A549 treated with DMSO at 1 μM for 4 hours (cell line): ENCODE results near the gene KLK12. TPM values are rescaled to one million over a fixed set of nuclear protein-coding genes. Genes with fewer than 3 reads are reported as not detected.

Experiments used
- total RNA-seq: library from RNA; stranded (reverse); fragments of 200-300 nt; extraction: Qiagen RNA extraction; gene quantifications from 5 replicates; pipeline ENCODE4 v1.2.3, GENCODE V29; 2022; ENCODE audit warnings: low read depth

KLK12 gene
- total RNA-seq = not detected in 5 replicates

GRCh38 chr19:51034704-51035103 is at the start of gene KLK12:
Gene KLK12 (minus strand): TSS chr19:51035002. CDS start chr19:51034621, 381 bp downstream.

GRCh38 chr19:51082611-51083010 is 47.8 kb upstream of the KLK12 start, which contains the start of gene KLK14:
Gene KLK14 (minus strand): TSS chr19:51082887. CDS start chr19:51082614, 273 bp downstream.

GRCh38 chr19:51064534-51065220 is 29.9 kb upstream of the KLK12 start, which contains the start of gene KLK13:
Gene KLK13 (minus strand): TSS chr19:51065092. CDS start chr19:51065067, 25 bp downstream.

GRCh38 chr19:51026554-51026831 is 8.3 kb downstream of the KLK12 start, which contains the start of gene KLK11:
Gene KLK11 (minus strand): TSS chr19:51026616. CDS start chr19:51025631, 985 bp downstream.

GRCh38 chr19:51019544-51019925 is 15.3 kb downstream of the KLK12 start, which contains the start of gene KLK10:
Gene KLK10 (minus strand): TSS chr19:51019709. CDS start chr19:51019130, 579 bp downstream.

GRCh38 chr19:51001515-51001914 is 33.3 kb downstream of the KLK12 start, which contains the start of gene KLK8:
Gene KLK8 (minus strand): TSS chr19:51001604. CDS start chr19:51001167, 437 bp downstream.

GRCh38 chr19:50983625-50984292 is 51.0 kb downstream of the KLK12 start, which contains the start of gene KLK7:
Gene KLK7 (minus strand): TSS chr19:50983917. CDS start chr19:50982399, 1,518 bp downstream.

Other genes starting within 250 kb of the KLK12 start
- not detected in 5 replicates for gene ACP4, start 244.6 kb downstream of the KLK12 start, total RNA-seq
- gene KLK1, start 211.2 kb downstream of the KLK12 start, total RNA-seq = 0.11 to 0.13 TPM in 2 of 5 replicates, not detected in the others
- gene KLK15, start 201.4 kb downstream of the KLK12 start, total RNA-seq = not detected in 5 replicates
- gene KLK3, start 180.1 kb downstream of the KLK12 start, total RNA-seq = not detected in 5 replicates
- 0.09 to 0.17 TPM in 2 of 5 replicates, not detected in the others for gene KLK2, start 161.6 kb downstream of the KLK12 start, total RNA-seq
- 0.07 to 0.17 TPM (median 0.09 TPM) in 3 of 5 replicates, not detected in the others for gene KLK4, start 123.6 kb downstream of the KLK12 start, total RNA-seq
- gene KLK5, start 82.0 kb downstream of the KLK12 start, total RNA-seq = 0.08 TPM in 1 of 5 replicates, not detected in the others
- 0.19 to 0.51 TPM (median 0.29 TPM) in 5 replicates for gene KLK6, start 65.4 kb downstream of the KLK12 start, total RNA-seq
- gene KLK7, start 51.1 kb downstream of the KLK12 start, total RNA-seq = not detected in 5 replicates
- not detected in 5 replicates for gene KLK8, start 33.4 kb downstream of the KLK12 start, total RNA-seq
- gene KLK10, start 15.3 kb downstream of the KLK12 start, total RNA-seq = 0.25 to 0.40 TPM (median 0.34 TPM) in 5 replicates
- not detected in 5 replicates for gene KLK11, start 8.4 kb downstream of the KLK12 start, total RNA-seq
- gene KLK13, start 30.1 kb upstream of the KLK12 start, total RNA-seq = 0.14 to 0.37 TPM in 2 of 5 replicates, not detected in the others
- 0.25 to 0.67 TPM (median 0.45 TPM) in 5 replicates for gene KLK14, start 47.9 kb upstream of the KLK12 start, total RNA-seq
- gene CTU1, start 73.4 kb upstream of the KLK12 start, total RNA-seq = 3.7 to 14.1 TPM (median 12.7 TPM) in 5 replicates
- gene SIGLEC9, start 89.9 kb upstream of the KLK12 start, total RNA-seq = 0.07 to 0.18 TPM in 2 of 5 replicates, not detected in the others
- gene SIGLEC7, start 107.3 kb upstream of the KLK12 start, total RNA-seq = not detected in 5 replicates
- 0.12 to 0.49 TPM in 2 of 5 replicates, not detected in the others for gene CD33, start 190.1 kb upstream of the KLK12 start, total RNA-seq
- not detected in 5 replicates for gene SIGLECL1, start 216.1 kb upstream of the KLK12 start, total RNA-seq